NCI-H146 treated with DMSO at 0.1 percent for 48 hours (cell line): Measurements from ENCODE around the gene RFC5.
"Not testable (repeated sequence)": the region's sequence is repeated elsewhere in the genome, so short reads cannot be mapped to it uniquely, and the experiment has no call there.

Experiments
- DNase-seq: peaks from one replicate; lab custom pipeline; 2025; ENCODE audit not compliant: unreplicated experiment; lab: John Stamatoyannopoulos, UW

RFC5 gene

GRCh38 chr12:118015306-118015705, 1.2 kb upstream of the RFC5 start:
- DNase-seq = no peak

GRCh38 chr12:118015944-118016343, 559 bp upstream of the RFC5 start:
- no peak for DNase-seq

- DNase-seq = no peak
Observed at GRCh38 chr12:118017926-118018325, 1.4 kb downstream of the RFC5 start.

- DNase-seq = no peak
Observed at GRCh38 chr12:118020036-118020435, 3.5 kb downstream of the RFC5 start.

GRCh38 chr12:118022097-118022727, 5.7 kb downstream of the RFC5 start:
- not testable (repeated sequence) for DNase-seq

GRCh38 chr12:118022728-118023109, 6.2 kb downstream of the RFC5 start:
- no peak for DNase-seq

- DNase-seq = no peak
Observed at GRCh38 chr12:118023301-118023860, 6.9 kb downstream of the RFC5 start.

GRCh38 chr12:118025168-118025567, 8.7 kb downstream of the RFC5 start:
- no peak for DNase-seq

GRCh38 chr12:118029166-118029565, 12.7 kb downstream of the RFC5 start:
- DNase-seq = no peak

- DNase-seq = no peak
Observed at GRCh38 chr12:118032188-118032587, 15.7 kb downstream of the RFC5 start.

- DNase-seq = no peak
Observed at GRCh38 chr12:118033323-118033722, 16.8 kb downstream of the RFC5 start.

GRCh38 chr12:118033902-118034301, 17.4 kb downstream of the RFC5 start:
- no peak for DNase-seq

- no peak for DNase-seq
Observed at GRCh38 chr12:118034429-118035189, 18.1 kb downstream of the RFC5 start.

- no peak for DNase-seq
Observed at GRCh38 chr12:118035190-118036041, 18.9 kb downstream of the RFC5 start.

- DNase-seq = no peak
Observed at GRCh38 chr12:118036672-118037411, 20.3 kb downstream of the RFC5 start.

- DNase-seq = peak; percentile 24
Observed at GRCh38 chr12:118038137-118038536, 21.6 kb downstream of the RFC5 start.

- no peak for DNase-seq
Observed at GRCh38 chr12:118042091-118042490, 25.6 kb downstream of the RFC5 start.

GRCh38 chr12:118044075-118044474, 27.6 kb downstream of the RFC5 start:
- no peak for DNase-seq

GRCh38 chr12:118044577-118044976, 28.1 kb downstream of the RFC5 start:
- no peak for DNase-seq

- no peak for DNase-seq
Observed at GRCh38 chr12:118046430-118046829, 29.9 kb downstream of the RFC5 start.
